ENCODE results near the gene PTGFRN.
"Not testable (repeated sequence)": the region's sequence is repeated elsewhere in the genome, so short reads cannot be mapped to it uniquely, and the experiment has no call there.

PTGFRN gene

DNA sequence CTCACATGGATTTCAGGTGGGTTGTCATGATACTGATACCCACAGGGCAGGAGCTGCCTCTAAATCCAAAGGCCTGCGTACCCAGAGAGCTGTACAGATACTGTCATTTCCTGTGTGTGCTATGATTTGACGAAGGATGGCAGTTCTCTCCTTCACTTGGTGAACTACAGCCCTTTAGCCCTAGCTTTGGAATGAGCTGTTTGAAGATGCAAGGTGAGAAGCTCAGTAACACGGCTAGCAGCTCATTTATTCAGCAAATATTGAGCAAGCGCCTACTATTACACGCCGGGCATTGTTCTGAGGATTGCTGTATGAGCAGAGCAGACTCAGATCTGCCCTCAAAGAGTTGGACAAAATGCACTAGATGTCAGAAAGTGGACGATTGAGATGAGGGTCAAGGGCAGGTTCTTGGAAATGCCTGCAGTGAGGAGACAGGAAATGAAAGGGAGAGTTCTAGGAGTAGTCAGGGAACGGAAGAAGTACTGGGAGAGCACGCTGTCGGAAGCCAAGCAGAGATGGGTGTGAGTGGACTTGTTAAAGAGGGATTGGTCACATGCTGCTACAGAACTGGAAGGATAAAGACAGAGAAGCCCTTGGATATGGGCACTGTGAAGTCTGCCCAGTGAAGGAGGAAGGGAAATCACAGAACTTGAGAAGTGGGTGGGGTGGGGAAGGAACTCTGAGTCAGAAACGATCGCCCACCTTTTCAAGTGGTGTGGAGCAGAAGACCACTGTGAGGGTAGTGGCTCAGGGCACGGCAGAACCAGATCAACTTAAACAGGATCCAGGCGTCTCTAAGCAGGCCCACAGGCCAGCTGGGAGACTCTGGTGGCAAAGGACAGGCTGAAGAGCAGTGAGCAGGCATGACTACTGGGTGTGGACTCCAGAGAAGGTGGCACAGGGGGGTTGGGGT lies 7.1 kb downstream of the PTGFRN start:
- DNase-seq (ENCODE audit: low read depth): no peak

DNA sequence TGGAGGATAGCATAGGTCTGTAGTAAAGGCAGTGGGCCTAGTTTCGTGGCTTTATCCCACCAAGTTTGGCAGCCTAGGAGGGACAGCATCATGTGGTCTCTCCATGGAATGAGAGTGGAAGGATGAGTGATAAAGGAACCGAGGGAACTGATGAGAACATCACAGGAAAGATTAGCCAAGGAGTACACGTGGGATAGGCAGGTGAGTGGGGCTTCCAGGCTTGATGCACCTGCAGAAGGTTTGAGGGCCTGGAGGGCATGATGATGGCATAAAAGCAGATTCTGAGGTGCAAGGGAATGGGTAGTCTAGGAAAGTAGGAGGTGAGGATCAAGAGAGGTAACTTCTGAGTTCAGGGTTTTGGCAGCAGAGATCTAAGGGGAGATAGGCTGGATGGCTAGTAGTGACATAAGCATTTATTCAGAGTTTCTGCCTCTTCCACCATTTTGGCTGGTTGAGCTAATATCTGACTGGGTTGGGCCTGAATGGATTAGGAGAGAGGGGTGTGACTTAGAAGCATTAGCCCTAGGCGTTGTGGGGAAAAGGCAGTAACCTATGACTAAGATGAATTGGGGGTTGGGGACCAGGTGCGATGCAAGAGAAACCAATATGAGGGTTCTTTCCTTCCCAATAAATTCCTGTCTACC lies 9.1 kb downstream of the PTGFRN start:
- DNase-seq (ENCODE audit: low read depth): no peak

DNA sequence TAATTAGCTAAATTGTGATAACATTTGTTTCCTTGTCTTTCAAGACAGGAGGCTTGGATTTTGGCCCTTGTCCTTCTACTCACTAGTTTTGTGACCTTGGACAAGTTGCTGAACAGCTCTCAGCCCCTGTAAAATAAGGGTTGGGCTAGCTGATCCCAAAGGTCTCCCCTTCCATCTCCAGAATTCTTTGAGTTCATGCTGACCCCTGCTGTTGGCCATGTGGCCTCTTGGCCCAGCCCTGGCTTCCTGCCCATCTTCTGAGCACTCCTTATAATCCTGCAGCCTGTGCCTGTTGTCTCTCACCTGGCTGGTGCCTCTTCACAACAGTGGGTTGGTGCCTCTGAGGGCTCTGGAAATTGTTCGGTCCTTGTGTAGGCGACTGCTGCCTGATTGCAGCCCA lies 10.1 kb downstream of the PTGFRN start:
- no peak for DNase-seq (ENCODE audit: low read depth)

DNA sequence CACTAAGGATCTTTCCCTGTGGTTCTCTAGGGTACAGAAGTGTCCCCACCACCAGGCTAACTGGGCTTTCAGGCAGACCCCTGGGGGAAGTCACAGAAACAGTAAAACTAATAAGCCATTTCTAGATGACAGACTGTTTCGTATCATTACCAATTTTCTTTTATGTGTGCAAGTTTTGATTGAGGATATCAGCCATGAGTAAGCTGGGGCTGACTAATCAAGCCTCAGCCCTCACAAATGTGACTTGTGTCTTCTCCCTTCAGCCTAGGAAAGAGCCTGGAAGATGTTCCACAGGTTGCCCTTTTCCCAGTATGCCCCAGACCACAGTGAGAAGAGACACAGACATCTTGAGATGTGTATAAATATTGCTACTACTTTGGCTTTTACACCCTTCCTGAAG lies 10.5 kb downstream of the PTGFRN start:
- no peak for DNase-seq (ENCODE audit: low read depth)

DNA sequence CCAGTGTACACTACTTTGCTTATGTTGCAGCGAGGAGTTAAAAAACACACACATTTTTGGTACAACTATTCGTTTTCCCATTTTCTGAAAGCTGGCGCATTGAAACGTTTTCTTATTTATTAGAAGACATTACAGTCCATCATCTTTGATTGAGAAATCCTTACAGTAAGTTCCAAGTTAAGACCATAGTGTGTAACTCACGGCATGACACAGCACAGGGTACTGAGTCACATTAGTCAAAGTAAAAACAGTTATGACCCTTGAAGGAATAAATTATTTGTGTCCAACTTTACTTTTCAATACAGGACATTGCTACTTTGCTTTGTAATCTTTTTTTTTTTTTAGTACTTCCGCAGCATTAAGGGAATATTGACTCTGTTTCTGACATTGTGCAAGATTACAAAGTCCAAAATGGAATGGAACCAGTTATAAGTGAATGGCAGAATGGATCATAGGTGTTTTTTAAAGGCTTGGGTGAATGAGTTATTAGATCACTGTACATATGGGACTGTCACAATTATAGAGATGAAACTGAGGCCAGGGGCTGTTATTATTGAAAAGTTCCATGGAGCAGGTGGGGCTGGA lies 11.7 kb downstream of the PTGFRN start:
- DNase-seq (ENCODE audit: low read depth): no peak

DNA sequence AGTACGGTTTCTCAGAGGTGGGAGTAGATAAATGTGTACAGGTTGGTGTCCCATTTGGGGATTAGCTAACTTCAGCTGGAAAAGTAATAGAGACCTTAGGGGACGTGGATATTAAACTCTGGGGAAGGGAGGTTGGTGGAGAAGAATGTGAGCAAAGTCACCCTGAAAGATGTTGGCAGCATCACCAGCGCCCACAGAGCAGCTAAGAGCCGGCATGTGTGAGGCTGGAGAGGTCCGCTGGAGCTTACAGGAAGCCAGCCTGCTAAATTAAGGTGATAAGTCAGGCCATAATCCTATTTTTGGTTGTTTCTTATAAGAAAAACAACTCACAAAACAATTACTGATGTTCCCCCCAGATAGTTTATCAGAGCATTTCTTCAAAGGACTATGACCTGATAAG lies 12.2 kb downstream of the PTGFRN start:
- no peak for DNase-seq (ENCODE audit: low read depth)

DNA sequence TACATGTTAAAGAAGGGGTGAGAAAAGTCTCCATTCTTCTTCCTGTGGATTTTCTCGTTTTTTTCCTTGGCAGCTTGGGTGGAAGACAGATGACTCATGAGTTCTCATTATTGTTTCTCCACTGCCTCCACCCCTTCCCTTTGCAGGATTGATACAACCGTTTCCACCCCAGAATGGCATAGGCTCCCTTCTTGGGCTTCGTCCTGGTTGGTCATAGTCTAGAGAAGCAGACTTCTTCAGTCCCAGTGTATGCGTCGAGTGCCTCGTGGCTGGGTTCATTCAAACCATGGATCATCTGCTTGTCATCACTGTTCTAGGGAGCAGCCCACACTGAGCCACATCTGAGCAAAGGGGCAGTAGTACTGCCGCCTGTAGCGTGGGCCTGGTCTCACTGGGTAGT lies 13.7 kb downstream of the PTGFRN start:
- no peak for DNase-seq (ENCODE audit: low read depth)

DNA sequence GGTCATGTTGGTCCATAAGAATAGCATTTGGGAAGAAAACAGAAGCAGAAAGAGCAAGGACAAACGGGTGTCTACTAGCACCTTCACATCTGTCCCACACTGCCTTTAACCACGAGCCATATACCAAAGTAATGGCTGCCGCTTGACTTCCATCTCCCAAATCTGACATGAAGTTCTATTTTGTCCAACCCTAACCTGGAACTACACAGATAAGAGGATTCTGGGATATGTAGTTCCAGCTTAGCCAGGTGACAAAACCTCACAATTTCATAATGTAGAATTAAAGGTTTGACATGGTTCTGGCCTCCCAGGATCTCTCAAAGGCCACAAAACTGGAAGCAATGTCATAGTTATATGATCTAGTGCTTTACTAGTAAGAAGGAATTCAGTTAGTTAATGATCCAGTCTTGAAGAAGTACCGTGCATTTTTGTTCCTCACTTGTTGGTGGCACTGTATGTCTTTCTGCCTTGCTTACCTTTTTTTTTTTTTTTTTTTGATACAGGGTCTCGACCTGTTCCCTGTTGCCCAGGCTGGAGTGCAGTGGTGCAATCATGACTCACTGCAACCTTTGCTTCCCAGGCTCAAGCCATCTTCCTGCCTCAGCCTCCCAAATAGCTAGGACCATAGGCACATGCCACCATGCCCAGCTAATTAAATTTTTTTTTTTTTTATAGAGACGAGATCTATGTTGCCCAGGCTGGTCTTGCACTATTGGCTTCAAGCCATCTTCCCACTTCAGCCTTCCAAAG lies 17.5 kb downstream of the PTGFRN start:
- DNase-seq (ENCODE audit: low read depth): no peak

DNA sequence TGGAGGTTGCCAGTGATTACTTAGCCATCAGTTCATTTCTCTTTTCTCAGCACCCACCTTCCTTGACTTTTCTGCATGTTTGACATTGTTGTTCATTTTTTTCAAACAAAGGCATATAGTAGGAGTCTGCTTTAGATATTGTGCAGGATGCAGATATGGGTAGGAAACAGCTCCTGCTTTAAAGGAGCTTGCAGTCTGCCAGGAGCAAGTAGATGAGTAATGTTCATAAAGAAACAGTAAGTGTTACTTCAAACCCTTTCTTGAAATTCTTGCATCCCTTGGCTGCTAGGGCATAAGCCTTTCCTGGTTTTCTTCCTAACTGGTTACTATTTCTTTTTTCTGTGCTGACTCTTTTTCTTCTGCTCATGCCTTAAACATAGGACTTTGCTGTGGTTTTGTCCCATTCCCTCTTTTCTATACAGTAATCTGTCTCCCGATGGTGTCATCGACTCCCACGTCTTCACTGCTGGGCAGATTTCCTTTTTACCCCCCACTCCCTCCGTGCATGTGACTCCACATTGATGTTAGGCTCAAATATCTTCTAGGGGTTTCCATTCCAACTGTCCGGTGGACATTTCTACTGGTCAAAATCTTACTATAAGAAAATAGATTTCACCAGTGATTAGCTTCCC lies 20.4 kb downstream of the PTGFRN start:
- DNase-seq (ENCODE audit: low read depth): no peak

DNA sequence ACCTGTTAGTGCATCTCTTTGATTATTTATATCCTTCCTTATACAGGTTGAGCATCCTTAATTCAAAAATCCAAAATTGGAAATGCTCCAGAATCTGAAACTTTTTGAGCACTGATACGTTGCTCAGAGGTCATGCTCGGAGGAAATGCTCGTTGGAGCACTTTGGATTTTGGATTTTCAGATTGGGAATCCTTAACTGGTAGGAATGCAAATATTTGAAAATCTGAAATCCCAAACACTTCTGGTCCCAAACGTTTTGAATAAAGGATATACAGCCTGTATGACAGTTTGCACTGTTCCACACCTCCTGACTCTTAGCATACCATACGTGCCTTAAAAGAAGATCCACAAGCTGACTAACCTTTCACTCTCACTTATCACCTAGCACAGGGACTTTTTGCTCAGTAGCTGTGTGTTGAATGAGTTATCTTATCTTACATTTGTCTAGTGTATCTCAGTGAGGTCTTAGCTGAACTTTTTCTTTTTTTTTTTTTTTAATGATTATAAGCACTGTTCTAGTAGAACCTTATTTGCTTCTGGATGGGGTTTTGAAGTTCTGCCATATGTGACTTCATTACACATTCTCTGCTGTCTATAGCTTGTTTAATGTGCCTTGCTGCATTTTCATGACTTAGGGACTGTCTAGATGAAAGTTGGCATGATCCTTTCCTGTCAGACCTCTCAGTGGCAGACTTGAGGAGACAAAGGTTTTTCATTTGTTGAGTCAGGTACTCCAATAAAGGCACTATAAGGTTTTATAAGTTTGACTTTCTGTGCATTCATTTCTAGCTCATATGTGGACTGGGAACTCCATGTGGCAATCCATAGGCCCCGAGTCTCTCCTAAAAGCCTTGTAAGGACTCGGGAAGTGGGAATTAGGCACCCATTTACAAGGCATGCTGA lies 21.6 kb downstream of the PTGFRN start:
- DNase-seq (ENCODE audit: low read depth): no peak

DNA sequence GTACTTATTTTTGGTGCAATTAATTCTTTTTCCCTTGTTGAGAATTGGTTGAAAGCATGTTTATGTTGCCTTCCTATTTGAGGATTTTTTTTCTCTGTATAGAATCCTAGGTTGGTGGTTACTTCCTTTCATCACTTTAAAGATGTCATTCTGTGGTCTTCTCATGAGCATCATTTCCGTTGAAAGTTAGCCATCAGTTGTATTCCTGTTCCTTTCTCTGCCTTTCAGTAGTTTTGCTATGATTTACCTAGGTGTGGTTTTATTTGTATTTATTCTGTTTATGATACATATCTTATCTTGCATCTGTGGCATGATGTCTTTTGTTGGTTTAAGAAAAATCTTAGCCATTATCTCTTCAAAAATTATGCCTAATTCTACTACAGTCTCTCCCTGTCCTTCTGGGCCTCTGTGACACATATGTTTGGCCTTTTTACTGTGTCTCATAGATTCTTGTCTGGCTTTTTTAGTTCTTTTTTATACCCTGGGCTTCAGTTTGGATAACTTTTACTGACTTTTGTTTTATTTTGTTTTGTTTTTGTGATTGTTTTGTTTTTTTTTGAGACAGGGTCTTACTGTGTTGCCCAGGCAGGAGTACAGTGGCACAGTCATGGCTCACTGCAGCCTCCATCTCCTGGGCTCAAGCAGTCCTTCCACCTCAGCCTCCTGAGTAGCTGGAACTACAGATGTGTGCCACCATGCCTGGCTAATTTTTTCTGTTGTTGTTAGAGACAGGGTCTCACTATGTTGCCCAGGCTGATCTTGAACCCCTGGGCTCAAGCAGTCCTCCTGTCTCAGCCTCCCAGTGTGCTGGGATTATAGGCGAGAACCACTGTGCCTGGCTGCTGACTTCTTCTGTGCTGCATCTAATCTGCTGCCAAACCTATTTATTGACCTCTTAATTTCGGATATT lies 24.1 kb downstream of the PTGFRN start:
- no peak for DNase-seq (ENCODE audit: low read depth)

DNA sequence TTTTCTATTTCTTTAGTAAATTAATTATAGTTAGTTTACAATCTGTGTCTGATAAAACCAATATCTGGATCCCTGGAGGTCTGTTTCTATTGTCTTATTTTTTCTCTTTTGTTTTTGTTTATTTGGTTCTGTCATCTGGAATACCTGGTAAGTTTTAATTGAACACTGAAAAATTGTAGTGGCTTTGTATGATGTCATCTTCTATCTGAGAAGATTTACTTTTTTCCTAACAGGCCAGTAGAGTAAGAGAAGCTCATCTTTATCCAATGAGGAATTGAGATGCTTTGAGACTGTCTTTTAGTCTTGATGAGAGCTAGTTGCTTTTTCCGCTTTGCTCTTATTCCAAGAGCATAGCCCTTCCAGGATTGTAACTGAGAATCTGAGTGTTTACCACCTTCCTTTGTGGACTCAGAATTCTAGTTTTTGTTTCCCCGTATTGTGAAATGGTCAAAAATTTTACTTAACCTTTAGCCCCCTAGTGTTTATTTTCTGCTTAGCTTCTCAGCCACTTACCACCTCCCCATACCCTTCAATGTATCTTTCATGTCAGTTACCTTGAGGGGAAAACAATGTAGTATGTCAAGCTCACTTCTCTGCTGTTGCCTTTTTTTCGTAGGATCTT lies 25.0 kb downstream of the PTGFRN start:
- no peak for DNase-seq (ENCODE audit: low read depth)

DNA sequence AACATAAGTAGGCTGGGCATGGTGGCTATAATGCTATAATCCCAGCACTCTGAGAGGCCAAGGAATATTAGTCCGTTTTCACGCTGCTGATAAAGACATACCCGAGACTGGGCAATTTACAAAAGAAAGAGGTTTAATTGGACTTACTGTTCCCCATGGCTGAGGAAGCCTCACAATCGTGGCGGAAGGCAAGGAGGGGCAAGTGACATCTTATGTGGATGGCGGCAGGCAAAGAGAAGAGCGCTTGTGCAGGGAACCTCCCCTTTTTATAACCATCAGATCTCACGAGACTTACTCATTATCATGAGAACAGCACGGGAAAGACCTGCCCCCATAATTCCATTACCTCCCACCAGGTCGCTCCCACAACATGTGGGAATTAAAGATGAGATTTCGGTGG lies 28.5 kb downstream of the PTGFRN start:
- no peak for DNase-seq (ENCODE audit: low read depth)

DNA sequence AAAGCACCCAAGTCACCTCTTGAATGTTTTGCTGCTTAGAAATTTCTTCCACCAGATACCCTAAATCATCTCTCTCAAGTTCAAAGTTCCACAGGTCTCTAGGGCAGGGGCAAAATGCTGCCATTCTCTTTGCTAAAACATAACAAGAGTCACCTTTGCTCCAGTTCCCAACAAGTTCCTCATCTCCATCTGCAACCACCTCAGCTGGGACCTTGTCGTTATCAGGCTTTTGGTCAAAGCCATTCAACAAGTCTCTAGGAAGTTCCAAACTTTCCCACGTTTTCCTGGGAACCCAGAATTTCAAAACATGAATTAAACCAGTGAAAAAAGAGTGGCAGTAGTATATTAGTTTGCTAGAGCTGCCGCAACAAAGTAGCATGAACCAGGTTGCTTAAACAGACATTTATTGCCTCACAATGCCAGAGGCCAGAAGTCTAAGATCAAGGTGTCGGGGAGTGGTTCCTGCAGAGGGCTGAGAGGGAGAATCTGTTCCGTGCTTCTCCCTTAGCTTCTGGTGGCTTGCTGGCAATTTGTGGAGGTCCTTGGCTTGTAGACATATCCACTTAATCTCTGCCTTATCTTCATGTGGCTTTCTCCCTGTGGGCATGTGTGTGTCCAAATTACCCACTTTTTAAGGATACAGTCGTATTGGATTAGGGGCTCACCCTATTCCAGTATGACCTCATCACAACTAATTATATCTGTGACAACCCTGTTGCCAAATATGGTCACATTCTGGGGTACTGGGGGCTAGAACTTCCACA lies 30.2 kb downstream of the PTGFRN start:
- not testable (repeated sequence) for DNase-seq (ENCODE audit: low read depth)

DNA sequence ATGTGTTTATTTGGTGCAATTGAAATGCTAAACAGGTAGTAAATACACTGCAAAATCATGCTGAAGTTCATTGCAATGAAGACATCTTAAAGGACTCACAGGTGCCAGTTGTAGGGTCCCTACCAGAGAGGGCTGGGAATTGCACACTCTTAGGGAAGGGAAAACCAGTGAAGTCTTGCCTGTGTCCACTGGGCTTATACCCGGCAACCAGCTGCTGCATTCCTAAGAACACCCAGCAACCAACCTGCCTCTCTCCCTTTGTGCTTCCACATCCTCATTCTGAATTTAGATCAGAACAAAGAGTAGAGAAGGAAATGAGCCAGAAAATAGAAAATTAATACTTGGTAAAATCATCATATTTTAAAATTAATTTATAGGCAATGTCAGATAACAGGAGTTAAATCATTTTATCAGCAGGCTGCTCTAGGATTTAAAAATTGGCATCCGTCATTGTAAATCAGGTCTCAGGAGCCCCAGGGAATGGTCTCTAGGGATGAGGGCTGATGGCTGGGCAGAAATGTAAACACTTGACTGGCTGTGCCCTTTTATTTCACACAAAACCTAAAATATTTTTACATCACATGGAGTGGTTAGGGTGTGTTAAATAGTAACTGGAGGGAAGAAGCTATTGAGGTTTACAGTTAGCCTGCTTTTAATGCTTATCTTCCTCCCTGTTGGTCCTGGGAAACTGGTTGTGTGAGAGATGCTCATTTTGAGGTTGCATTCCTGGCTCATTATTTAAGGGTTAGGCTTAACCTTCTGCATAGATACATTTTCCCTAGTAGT lies 31.3 kb downstream of the PTGFRN start:
- DNase-seq (ENCODE audit: low read depth): no peak

DNA sequence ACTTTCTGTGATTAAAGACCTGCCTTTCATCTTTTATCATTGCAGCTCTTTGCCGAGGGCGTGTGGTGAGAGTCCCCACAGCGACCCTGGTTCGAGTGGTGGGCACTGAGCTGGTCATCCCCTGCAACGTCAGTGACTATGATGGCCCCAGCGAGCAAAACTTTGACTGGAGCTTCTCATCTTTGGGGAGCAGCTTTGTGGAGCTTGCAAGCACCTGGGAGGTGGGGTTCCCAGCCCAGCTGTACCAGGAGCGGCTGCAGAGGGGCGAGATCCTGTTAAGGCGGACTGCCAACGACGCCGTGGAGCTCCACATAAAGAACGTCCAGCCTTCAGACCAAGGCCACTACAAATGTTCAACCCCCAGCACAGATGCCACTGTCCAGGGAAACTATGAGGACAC lies 32.0 kb downstream of the PTGFRN start:
- DNase-seq (ENCODE audit: low read depth): no peak

DNA sequence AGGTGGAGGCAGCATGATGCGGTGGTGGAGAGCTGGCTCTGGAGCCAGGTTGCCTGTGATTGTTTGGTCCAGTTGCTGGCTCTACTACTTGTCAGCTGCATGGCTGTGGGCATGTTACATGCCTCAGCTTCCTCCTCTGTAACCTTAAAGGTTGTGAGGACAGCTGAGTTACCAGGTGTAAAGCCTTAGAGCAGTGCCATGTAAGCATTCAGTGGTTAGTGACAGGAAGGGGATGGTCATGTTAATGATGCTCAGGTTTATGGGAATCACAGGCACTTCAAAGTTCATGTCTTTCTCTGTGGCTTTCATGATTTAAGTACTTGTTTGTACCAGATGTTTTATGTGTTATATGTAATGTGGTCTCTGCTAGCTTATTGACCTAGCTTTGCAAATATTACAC lies 32.6 kb downstream of the PTGFRN start:
- no peak for DNase-seq (ENCODE audit: low read depth)

DNA sequence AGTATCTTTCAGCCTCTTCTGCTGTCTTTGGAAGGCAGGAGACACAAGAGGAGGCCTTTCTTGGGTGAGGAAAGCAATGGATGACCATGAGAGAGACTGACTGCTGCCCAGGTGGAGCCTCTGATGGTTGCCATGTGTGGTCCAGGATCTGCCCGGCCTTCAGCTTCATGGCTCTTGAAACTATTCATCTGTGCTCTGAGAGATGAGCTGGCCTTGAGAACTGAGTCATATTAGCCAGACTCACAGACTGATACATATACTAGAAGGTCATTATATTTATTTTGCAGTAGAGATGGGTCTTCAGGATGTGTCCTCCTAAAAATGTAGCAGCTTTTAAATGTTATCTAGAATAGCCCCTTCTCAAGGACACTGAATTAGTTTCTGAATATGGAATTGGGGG lies 33.7 kb downstream of the PTGFRN start:
- DNase-seq (ENCODE audit: low read depth): no peak
